CD14-positive monocyte (primary cell): ENCODE results near the gene RBMS1. TPM values are rescaled to one million over a fixed set of nuclear protein-coding genes. Genes with fewer than 3 reads are reported as not detected.

Source experiments
- DNase-seq, 3 donors: peaks; one replicate each; pipeline ENCODE4 v3.0.0-alpha.2; 2011 to 2022
- H2AFZ ChIP-seq: 2 replicates; pipeline ENCODE4 v1.6.0; 2012; ENCODE audit warnings: mild to moderate bottlenecking, low read depth, low read length, inconsistent platforms; ENCODE audit not compliant: insufficient read depth, poor library complexity, severe bottlenecking
- H3K27ac ChIP-seq, 2 donors: 1 replicate in 1 of 2; 2 replicates in 1 of 2; pipeline ENCODE4 v1.5.1; 2012 to 2013; ENCODE audit warnings: low read length in 2 of 2, control low read depth in 1 of 2, inconsistent platforms in 1 of 2, low read depth in 1 of 2, mild to moderate bottlenecking in 1 of 2
- H3K27me3 ChIP-seq, 2 donors: one replicate each; pipeline versions ENCODE4 v1.6.0 to v1.6.1; 2011 to 2013; ENCODE audit warnings: low read length in 2 of 2; ENCODE audit not compliant: control insufficient read depth in 2 of 2, insufficient read depth in 2 of 2
- H3K36me3 ChIP-seq, 2 donors: replicated peaks in 1 of 2; 1 replicate in 1 of 2; 2 replicates in 1 of 2; pipeline versions ENCODE4 v1.5.1 to v1.6.1; 2012 to 2013; ENCODE audit warnings: low read length in 2 of 2, control low read depth in 1 of 2, inconsistent platforms in 1 of 2, mild to moderate bottlenecking in 1 of 2; ENCODE audit not compliant: insufficient read depth in 2 of 2, control insufficient read depth in 1 of 2
- H3K4me1 ChIP-seq, 2 donors: 1 replicate in 1 of 2; 2 replicates in 1 of 2; pipeline versions ENCODE4 v1.5.1 to v1.6.1; 2012 to 2013; ENCODE audit warnings: low read length in 2 of 2, control low read depth in 1 of 2, inconsistent platforms in 1 of 2, mild to moderate bottlenecking in 1 of 2, moderate library complexity in 1 of 2; ENCODE audit not compliant: insufficient read depth in 2 of 2, control insufficient read depth in 1 of 2
- H3K4me2 ChIP-seq: replicated peaks from 2 replicates; pipeline ENCODE3; 2012; ENCODE audit warnings: low read length, moderate library complexity, mild to moderate bottlenecking; ENCODE audit not compliant: poor library complexity, severe bottlenecking; ENCODE audit errors: extremely low read depth
- H3K4me3 ChIP-seq, 3 experiments: fragments of 200-600 bp in 1 of 3; sonication (generic) in 1 of 3; replicated peaks in 1 of 3; 1 replicate in 2 of 3; 2 replicates in 1 of 3; pipeline ENCODE4 v1.5.1; 2011 to 2013; ENCODE audit warnings: low read length in 3 of 3, mild to moderate bottlenecking in 3 of 3, control low read depth in 2 of 3, low read depth in 2 of 3, inconsistent platforms in 1 of 3, moderate library complexity in 1 of 3
- H3K79me2 ChIP-seq: 2 replicates; pipeline ENCODE4 v1.6.0; 2012; ENCODE audit warnings: mild to moderate bottlenecking, control low read depth, inconsistent platforms, low read length, moderate library complexity; ENCODE audit not compliant: insufficient read depth
- H3K9ac ChIP-seq: 2 replicates; pipeline ENCODE4 v1.6.0; 2017; ENCODE audit warnings: low read length, mild to moderate bottlenecking; ENCODE audit not compliant: insufficient read depth, poor library complexity, severe bottlenecking
- H3K9me3 ChIP-seq, 2 donors: replicated peaks in 1 of 2; 1 replicate in 1 of 2; 2 replicates in 1 of 2; pipeline versions ENCODE4 v1.5.1 to v1.6.1; 2012 to 2013; ENCODE audit warnings: low read length in 2 of 2, control low read depth in 1 of 2; ENCODE audit not compliant: control insufficient read depth in 1 of 2, insufficient read depth in 1 of 2
- H4K20me1 ChIP-seq: 2 replicates; pipeline ENCODE4 v1.6.0; 2012; ENCODE audit warnings: mild to moderate bottlenecking, low read length, control low read depth, moderate library complexity; ENCODE audit not compliant: insufficient read depth
- H3K27ac Mint-ChIP-seq, 7 donors: one replicate each; pipeline ENCODE4 v1.8.0; 2020; ENCODE audit warnings: mild to moderate bottlenecking in 7 of 7, mixed read lengths in 7 of 7, moderate library complexity in 6 of 7, inconsistent platforms in 2 of 7
- H3K27me3 Mint-ChIP-seq, 3 donors: one replicate each; pipeline ENCODE4 v1.8.0; 2021 to 2022; ENCODE audit warnings: low read depth in 3 of 3, mild to moderate bottlenecking in 3 of 3, mixed read lengths in 3 of 3, moderate library complexity in 3 of 3, inconsistent platforms in 1 of 3
- H3K36me3 Mint-ChIP-seq, 2 donors: one replicate each; pipeline ENCODE4 v1.8.0; 2020; ENCODE audit warnings: mixed read lengths in 2 of 2, inconsistent platforms in 1 of 2, mild to moderate bottlenecking in 1 of 2
- H3K4me1 Mint-ChIP-seq: one replicate; pipeline ENCODE4 v1.8.0; 2020; ENCODE audit warnings: mild to moderate bottlenecking, mixed read lengths
- H3K4me3 Mint-ChIP-seq, 2 donors: one replicate each; pipeline ENCODE4 v1.8.0; 2020; ENCODE audit warnings: mild to moderate bottlenecking in 2 of 2, mixed read lengths in 2 of 2, moderate library complexity in 1 of 2
- H3K9me3 Mint-ChIP-seq, 7 donors: one replicate each; pipeline ENCODE4 v1.8.0; 2020 to 2022; ENCODE audit warnings: mixed read lengths in 7 of 7, mild to moderate bottlenecking in 6 of 7, moderate library complexity in 6 of 7, inconsistent platforms in 2 of 7
- WGBS: methylation state at CpG from one replicate; pipeline ENCODE4 v1.1.5; 2013; ENCODE audit warnings: missing lambda C conversion rate; ENCODE audit not compliant: insufficient coverage; 5-methylcytosine and 5-hydroxymethylcytosine counted together
- intact Hi-C, 2 donors: fragments of 100-400 bp; cut with micrococcal nuclease; formaldehyde crosslinking; loops; one replicate each; pipeline versions ENCODE4 v1.15.0 to v1.15.1; 2023
- polyA plus RNA-seq, 3 donors: library from polyadenylated mRNA; depleted of rRNA in 1 of 3; unstranded in 2 of 3; stranded (reverse) in 1 of 3; fragments of 300-500 nt in 2 of 3; fragments of >200 nt in 1 of 3; fragmentation: Illumina TruSeq in 2 of 3; gene quantifications; 1 replicate in 2 of 3; 2 replicates in 1 of 3; pipeline ENCODE4 v1.2.3, GENCODE V29; 2012 to 2021
- TF ChIP-seq, protein P1 (sequence below): fragments of 200-600 bp; IDR thresholded peaks from one replicate; pipeline ENCODE4 v1.8.0; 2022; ENCODE audit warnings: antibody characterized with exemption, mild to moderate bottlenecking

RBMS1 gene
- polyA plus RNA-seq, 3 donors, result 88.2 to 91.2 (median 89.4) TPM

DNA sequence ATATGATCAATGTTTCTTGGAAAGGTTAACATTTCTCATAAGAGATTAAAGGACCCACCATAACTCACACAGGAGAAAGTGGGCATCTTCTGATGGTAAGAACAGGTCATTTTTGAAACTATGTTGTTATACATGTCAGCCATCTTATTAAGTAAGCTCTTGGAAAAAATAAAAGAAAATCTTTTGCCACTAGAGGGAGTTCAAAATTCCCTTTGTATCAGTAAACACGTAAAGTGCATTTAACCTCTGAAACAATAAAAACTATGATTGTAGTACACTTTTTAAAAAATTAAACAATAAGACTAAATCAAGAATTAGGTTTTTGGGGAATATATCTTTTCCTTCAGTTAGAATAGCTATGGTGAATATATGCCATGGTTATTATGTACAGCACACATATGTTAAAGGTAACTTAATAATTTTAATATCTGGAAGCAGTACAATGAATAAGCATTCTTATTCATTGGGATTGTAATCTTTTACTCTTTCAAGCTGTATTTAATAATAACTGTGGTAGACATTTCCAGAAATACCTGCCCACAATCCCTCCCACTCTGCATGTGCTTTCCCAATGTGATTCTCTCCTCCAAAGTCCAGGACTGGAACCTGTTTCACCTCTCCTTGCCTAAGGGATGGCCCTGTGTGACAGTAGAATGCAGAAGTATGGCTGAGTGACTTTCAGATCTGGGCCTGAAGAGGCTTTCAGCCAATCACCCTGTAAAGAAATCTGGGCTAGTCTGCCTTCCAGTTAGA is 64.2 kb downstream of the RBMS1 start:
- Mint-ChIP-seq H3K4me1 (peaks cover 27% of the 10 kb centered on the region), H3K27ac (peak overlapping the region in 4 of 7 donors; percentile 31 to 82 (median 72)), H3K9me3 (peaks cover 0 to 5% (median 2%) of the 10 kb centered on the region in 7 donors), H3K4me3 (no peak overlapping the region), H3K27me3 (no peaks in the 10 kb centered on the region), H3K36me3 (peaks cover 0 to 4% of the 10 kb centered on the region in 2 donors)
- no peak overlapping the region for H3K9ac ChIP-seq
- no peak overlapping the region for H3K27ac ChIP-seq
- no CpG with 5 or more reads among the region's 1 CpG for WGBS
- intact Hi-C loops, result loop anchor here in 1 of 2 donors (10.0 kb wide), 1 partner anchor 495 kb away; no protein-coding TSS in a partner anchor
- peak overlapping the region; percentile 22 for H3K4me2 ChIP-seq
- no peaks in the 10 kb centered on the region for H3K79me2 ChIP-seq
- H2AFZ ChIP-seq, result peak overlapping the region; percentile 46
- H3K4me1 ChIP-seq, result peaks cover 15 to 19% of the 10 kb centered on the region in 2 donors
- H3K9me3 ChIP-seq, result peaks cover 0 to 5% of the 10 kb centered on the region in 2 donors
- H3K36me3 ChIP-seq, result no peaks in the 10 kb centered on the region
- H3K4me3 ChIP-seq, result peak overlapping the region in 1 of 3 experiments; percentile 14
- peak; percentile 28 to 72 (median 50) for DNase-seq
- no peaks in the 10 kb centered on the region for H4K20me1 ChIP-seq
- H3K27me3 ChIP-seq, result no peaks in the 10 kb centered on the region
- TF ChIP-seq, protein P1, sequence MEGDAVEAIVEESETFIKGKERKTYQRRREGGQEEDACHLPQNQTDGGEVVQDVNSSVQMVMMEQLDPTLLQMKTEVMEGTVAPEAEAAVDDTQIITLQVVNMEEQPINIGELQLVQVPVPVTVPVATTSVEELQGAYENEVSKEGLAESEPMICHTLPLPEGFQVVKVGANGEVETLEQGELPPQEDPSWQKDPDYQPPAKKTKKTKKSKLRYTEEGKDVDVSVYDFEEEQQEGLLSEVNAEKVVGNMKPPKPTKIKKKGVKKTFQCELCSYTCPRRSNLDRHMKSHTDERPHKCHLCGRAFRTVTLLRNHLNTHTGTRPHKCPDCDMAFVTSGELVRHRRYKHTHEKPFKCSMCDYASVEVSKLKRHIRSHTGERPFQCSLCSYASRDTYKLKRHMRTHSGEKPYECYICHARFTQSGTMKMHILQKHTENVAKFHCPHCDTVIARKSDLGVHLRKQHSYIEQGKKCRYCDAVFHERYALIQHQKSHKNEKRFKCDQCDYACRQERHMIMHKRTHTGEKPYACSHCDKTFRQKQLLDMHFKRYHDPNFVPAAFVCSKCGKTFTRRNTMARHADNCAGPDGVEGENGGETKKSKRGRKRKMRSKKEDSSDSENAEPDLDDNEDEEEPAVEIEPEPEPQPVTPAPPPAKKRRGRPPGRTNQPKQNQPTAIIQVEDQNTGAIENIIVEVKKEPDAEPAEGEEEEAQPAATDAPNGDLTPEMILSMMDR, result peak; percentile 82

DNA sequence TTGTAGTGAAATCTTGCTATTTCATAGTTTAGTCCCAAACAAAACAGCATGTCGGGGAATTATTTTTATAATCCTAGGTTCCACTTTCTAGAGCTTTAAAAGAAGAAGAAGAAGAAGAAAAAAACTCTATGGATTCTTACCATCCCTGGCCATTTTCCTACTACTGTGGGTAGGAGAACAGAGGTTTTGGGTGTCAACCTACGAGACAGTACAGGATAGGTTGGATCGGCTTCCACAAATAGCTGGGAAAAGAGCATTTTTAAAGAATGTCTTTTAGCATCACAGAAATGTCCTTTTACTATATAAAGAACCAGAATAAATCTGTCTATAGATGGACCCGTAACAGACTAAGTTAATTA is 65.2 kb downstream of the RBMS1 start:
- no peaks in the 10 kb centered on the region for H3K27me3 ChIP-seq
- TF ChIP-seq, protein P1, result no peak
- H2AFZ ChIP-seq, result peak overlapping the region; percentile 47
- intact Hi-C loops, result loop anchor here in 1 of 2 donors (10.0 kb wide), 1 partner anchor 496 kb away; no protein-coding TSS in a partner anchor
- H3K4me3 ChIP-seq, result peak overlapping the region; percentile 13 to 44 (median 37)
- Mint-ChIP-seq H3K27ac (peak overlapping the region in 6 of 7 donors; percentile 30 to 89 (median 60)), H3K9me3 (peaks cover 0 to 5% (median 2%) of the 10 kb centered on the region in 7 donors), H3K36me3 (peaks cover 0 to 4% of the 10 kb centered on the region in 2 donors), H3K4me3 (peak overlapping the region; percentile 55 to 84), H3K27me3 (no peaks in the 10 kb centered on the region), H3K4me1 (peaks cover 25% of the 10 kb centered on the region)
- no peaks in the 10 kb centered on the region for H3K36me3 ChIP-seq
- peak overlapping the region; percentile 53 for H3K4me2 ChIP-seq
- H3K9ac ChIP-seq, result no peak overlapping the region
- peaks cover 0 to 5% of the 10 kb centered on the region in 2 donors for H3K9me3 ChIP-seq
- WGBS, result no CpG with 5 or more reads among the region's 4 CpGs
- H4K20me1 ChIP-seq, result no peaks in the 10 kb centered on the region
- no peaks in the 10 kb centered on the region for H3K79me2 ChIP-seq
- DNase-seq, result no peak
- H3K27ac ChIP-seq, result peak overlapping the region in 1 of 2 donors; percentile 49
- H3K4me1 ChIP-seq, result peaks cover 15 to 19% of the 10 kb centered on the region in 2 donors
